ENCODE measurements around the gene MACF1. TPM values are rescaled to one million over a fixed set of nuclear protein-coding genes. Genes with fewer than 3 reads are reported as not detected.
A peak's percentile ranks its signal among the peaks of the same experiment; 100 is the strongest.
"Not testable (repeated sequence)": the region's sequence is repeated elsewhere in the genome, so short reads cannot be mapped to it uniquely, and the experiment has no call there.

The MACF1 gene
- total RNA-seq, 1 donor from 2014 or later = 301 TPM

DNA sequence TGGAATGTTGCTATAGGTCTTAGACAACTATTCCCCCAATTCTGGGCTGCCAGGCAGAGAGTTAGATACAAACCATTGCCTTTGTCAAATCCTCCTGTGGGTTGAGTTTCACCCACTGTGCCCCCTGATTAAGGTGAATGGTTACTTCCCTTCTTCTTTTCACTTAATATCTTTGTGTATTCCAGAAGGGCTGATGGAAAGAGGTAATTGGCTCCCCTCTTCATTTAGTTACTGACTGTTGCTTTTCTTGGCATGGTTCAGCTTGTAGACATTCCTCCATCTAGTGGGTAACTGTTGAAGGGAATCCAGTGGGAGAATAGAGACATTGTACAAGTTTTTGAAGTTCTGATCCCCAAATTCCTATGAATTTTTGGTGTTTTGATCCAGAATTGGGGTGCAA, 43.8 kb upstream of the MACF1 start:
- Mint-ChIP-seq H3K4me1 (peaks cover 28% of the 10 kb centered on the region), H3K27me3 (ENCODE audit: low read depth) (no peaks in the 10 kb centered on the region), H3K36me3 (peaks cover 3% of the 10 kb centered on the region), H3K27ac (peak overlapping the region; percentile 80), H3K9me3 (no peaks in the 10 kb centered on the region), H3K4me3 (no peak overlapping the region)
- DNase-seq (ENCODE audit: low spot score in 2 of 2, unreplicated experiment in 2 of 2) = no peak
- no peak for TF ChIP-seq CTCF (IDR thresholded peaks at IDR 0.05; ENCODE audit: unreplicated experiment)

DNA sequence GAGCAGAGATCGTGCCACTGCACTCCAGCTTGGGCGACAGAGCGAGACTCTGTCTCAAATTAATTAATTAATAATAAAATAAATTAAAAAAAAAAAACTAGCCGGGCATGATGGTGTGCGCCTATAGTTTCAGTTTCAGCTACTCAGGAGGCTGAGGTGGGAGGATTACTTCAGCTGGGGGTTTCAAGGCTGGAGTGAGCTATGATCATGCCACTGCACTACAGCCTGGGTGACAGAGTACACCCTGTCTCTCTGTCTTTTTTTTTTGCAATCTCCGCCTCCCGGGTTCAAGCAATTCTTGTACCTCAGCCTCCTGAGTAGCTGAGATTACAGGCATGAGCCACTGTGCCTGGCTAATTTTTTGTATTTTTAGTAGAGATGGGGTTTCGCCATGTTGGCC, 42.7 kb upstream of the MACF1 start:
- DNase-seq (ENCODE audit: low spot score in 2 of 2, unreplicated experiment in 2 of 2); H3K27ac Mint-ChIP-seq: not testable (repeated sequence)
- peaks cover 29% of the 10 kb centered on the region for H3K4me1 Mint-ChIP-seq

GRCh38 chr1:39163469-39163868, 41.0 kb upstream of the MACF1 start:
- no peaks in the 10 kb centered on the region for H3K27me3 Mint-ChIP-seq (ENCODE audit: low read depth)
- no peak for DNase-seq (ENCODE audit: low spot score in 2 of 2, unreplicated experiment in 2 of 2)
- no peaks in the 10 kb centered on the region for H3K9me3 Mint-ChIP-seq
- no peak overlapping the region for H3K27ac Mint-ChIP-seq
- peaks cover 27% of the 10 kb centered on the region for H3K4me1 Mint-ChIP-seq
- no peak for TF ChIP-seq CTCF (IDR thresholded peaks at IDR 0.05; ENCODE audit: unreplicated experiment)
- no peaks in the 10 kb centered on the region for H3K36me3 Mint-ChIP-seq
- no peak overlapping the region for H3K4me3 Mint-ChIP-seq

More for the DNA sequence above, 42.7 kb upstream of the MACF1 start:
- not testable (repeated sequence) for H3K9me3 Mint-ChIP-seq; H3K27me3 Mint-ChIP-seq (ENCODE audit: low read depth); H3K36me3 Mint-ChIP-seq; H3K4me3 Mint-ChIP-seq

- TF ChIP-seq CTCF (IDR thresholded peaks at IDR 0.05; ENCODE audit: unreplicated experiment) = no peak
- DNase-seq (ENCODE audit: low spot score in 2 of 2, unreplicated experiment in 2 of 2) = no peak
These were observed 40.2 kb upstream of the MACF1 start for GRCh38 chr1:39164256-39164655.

DNA sequence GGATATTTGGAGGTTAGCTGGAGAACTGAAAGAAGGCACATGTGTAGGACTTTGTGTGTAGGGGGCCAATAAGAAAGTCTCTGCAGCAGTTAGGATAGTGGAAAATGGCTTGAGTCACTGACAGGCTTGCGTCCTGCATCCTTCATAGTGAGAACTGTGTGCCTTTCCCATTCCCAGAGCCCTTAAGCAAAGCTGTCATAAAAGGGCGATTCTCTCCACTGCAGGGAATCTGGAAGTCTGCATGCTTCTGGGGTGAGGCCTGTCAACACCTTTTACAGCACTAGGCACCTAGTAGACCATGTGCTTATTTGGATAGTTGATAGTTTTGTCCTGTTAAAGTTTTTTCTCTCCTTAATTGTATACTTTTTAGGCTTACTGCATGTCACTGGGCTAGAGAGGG, 39.4 kb upstream of the MACF1 start:
- no peaks in the 10 kb centered on the region for H3K27me3 Mint-ChIP-seq (ENCODE audit: low read depth)
- no peaks in the 10 kb centered on the region for H3K36me3 Mint-ChIP-seq
- no peaks in the 10 kb centered on the region for H3K9me3 Mint-ChIP-seq
- no peak for DNase-seq (ENCODE audit: low spot score in 2 of 2, unreplicated experiment in 2 of 2)
- H3K4me1 Mint-ChIP-seq = peaks cover 20% of the 10 kb centered on the region
- no peak overlapping the region for H3K4me3 Mint-ChIP-seq
- TF ChIP-seq CTCF (IDR thresholded peaks at IDR 0.05; ENCODE audit: unreplicated experiment) = no peak
- no peak overlapping the region for H3K27ac Mint-ChIP-seq

More at GRCh38 chr1:39164256-39164655, 40.2 kb upstream of the MACF1 start:
- Mint-ChIP-seq H3K36me3 (no peaks in the 10 kb centered on the region), H3K27ac (no peak overlapping the region), H3K27me3 (ENCODE audit: low read depth) (no peaks in the 10 kb centered on the region), H3K4me1 (peaks cover 23% of the 10 kb centered on the region), H3K9me3 (no peaks in the 10 kb centered on the region), H3K4me3 (no peak overlapping the region)

GRCh38 chr1:39165488-39165887, 39.0 kb upstream of the MACF1 start:
- no peak overlapping the region for H3K4me3 Mint-ChIP-seq
- peaks cover 22% of the 10 kb centered on the region for H3K4me1 Mint-ChIP-seq
- TF ChIP-seq CTCF (IDR thresholded peaks at IDR 0.05; ENCODE audit: unreplicated experiment) = no peak
- H3K36me3 Mint-ChIP-seq = no peaks in the 10 kb centered on the region
- no peak overlapping the region for H3K27ac Mint-ChIP-seq
- H3K27me3 Mint-ChIP-seq (ENCODE audit: low read depth) = no peaks in the 10 kb centered on the region
- H3K9me3 Mint-ChIP-seq = no peaks in the 10 kb centered on the region
- DNase-seq (ENCODE audit: low spot score in 2 of 2, unreplicated experiment in 2 of 2) = no peak
